HEK293 (cell line): ENCODE measurements around the gene LRRC8E.

Source experiments
- CTCF ChIA-PET: fragments of 350-600 bp; formaldehyde crosslinking; extraction: SDS; loops from one replicate; lab custom pipeline; 2021; ENCODE audit warnings: antibody characterized with exemption; lab: Yijun Ruan, JAX
- POLR2A ChIA-PET: fragments of 300-600 bp; formaldehyde crosslinking; extraction: SDS; loops from one replicate; lab custom pipeline; 2020; ENCODE audit warnings: antibody characterized with exemption, inconsistent platforms; lab: Yijun Ruan, JAX
- H3K27ac ChIP-seq: fragments of 200-500 bp; sonication (Bioruptor generic); 2 replicates; pipeline ENCODE4 v1.5.1; 2014; ENCODE audit warnings: low read depth, low read length, control low read depth, inconsistent platforms; ENCODE audit errors: extremely low read depth
- H3K36me3 ChIP-seq, 2 experiments: fragments of 200-500 bp in 1 of 2; sonication (Bioruptor generic) in 1 of 2; 1 replicate in 1 of 2; 2 replicates in 1 of 2; pipeline ENCODE4 v1.5.1; 2014 to 2017; ENCODE audit warnings: inconsistent platforms in 2 of 2, low read length in 2 of 2; ENCODE audit not compliant: control insufficient read depth in 2 of 2, insufficient read depth in 1 of 2
- H3K4me1 ChIP-seq: fragments of 200-500 bp; sonication (Bioruptor generic); 2 replicates; pipeline ENCODE4 v1.5.1; 2014; ENCODE audit warnings: mild to moderate bottlenecking, low read length, inconsistent platforms; ENCODE audit not compliant: control insufficient read depth, insufficient read depth
- H3K4me3 ChIP-seq: 2 replicates; pipeline ENCODE4 v1.5.1; 2011; ENCODE audit warnings: low read depth, mild to moderate bottlenecking, control low read depth, low read length, moderate library complexity
- H3K9me3 ChIP-seq: fragments of 200-500 bp; sonication (Bioruptor generic); 2 replicates; pipeline ENCODE4 v1.5.1; 2014; ENCODE audit warnings: low read depth, low read length, inconsistent platforms; ENCODE audit not compliant: control insufficient read depth, insufficient read depth
- GFI1B ChIP-seq: fragments of 450-650 bp; formaldehyde crosslinking; IDR thresholded peaks from 2 replicates; pipeline ENCODE4 v1.5.1; 2016; ENCODE audit warnings: missing biosample characterization, missing genetic modification characterization
- KLF9 ChIP-seq: fragments of 450-650 bp; formaldehyde crosslinking; IDR thresholded peaks from 2 replicates; pipeline ENCODE4 v1.5.1; 2016; ENCODE audit warnings: missing biosample characterization, missing genetic modification characterization, low read depth
- MYNN ChIP-seq: fragments of 450-650 bp; formaldehyde crosslinking; IDR thresholded peaks from 2 replicates; pipeline ENCODE4 v1.5.1; 2016; ENCODE audit warnings: missing biosample characterization, missing genetic modification characterization, borderline replicate concordance
- REPIN1 ChIP-seq: fragments of 450-650 bp; formaldehyde crosslinking; IDR thresholded peaks from 2 replicates; pipeline ENCODE4 v1.5.1; 2017; ENCODE audit warnings: missing biosample characterization, missing genetic modification characterization, low read depth
- TRIM28 ChIP-seq: IDR thresholded peaks from 2 replicates; pipeline ENCODE4 v1.6.1; 2011; ENCODE audit warnings: low read length, control low read depth, borderline replicate concordance
- WT1 ChIP-seq: fragments of 450-650 bp; formaldehyde crosslinking; IDR thresholded peaks from 2 replicates; pipeline ENCODE4 v1.5.1; 2016; ENCODE audit warnings: missing biosample characterization, missing genetic modification characterization
- ZBTB26 ChIP-seq: fragments of 450-650 bp; formaldehyde crosslinking; optimal IDR thresholded peaks from 2 replicates; pipeline ENCODE3; 2016; ENCODE audit warnings: missing biosample characterization, mild to moderate bottlenecking, missing genetic modification characterization
- ZBTB48 ChIP-seq: fragments of 450-650 bp; formaldehyde crosslinking; IDR thresholded peaks from 2 replicates; pipeline ENCODE4 v1.5.1; 2016; ENCODE audit warnings: missing biosample characterization, missing genetic modification characterization
- ZBTB7A ChIP-seq: fragments of 450-650 bp; formaldehyde crosslinking; IDR thresholded peaks from 2 replicates; pipeline ENCODE4 v1.5.1; 2016; ENCODE audit warnings: low read depth, missing biosample characterization, missing genetic modification characterization
- ZNF174 ChIP-seq: fragments of 450-650 bp; formaldehyde crosslinking; IDR thresholded peaks from 2 replicates; pipeline ENCODE4 v1.5.0; 2017; ENCODE audit warnings: missing biosample characterization, mild to moderate bottlenecking, missing genetic modification characterization
- ZNF19 ChIP-seq: fragments of 450-650 bp; formaldehyde crosslinking; IDR thresholded peaks from 2 replicates; pipeline ENCODE4; 2016; ENCODE audit warnings: missing biosample characterization, missing genetic modification characterization, low read depth
- ZNF214 ChIP-seq: fragments of 450-650 bp; formaldehyde crosslinking; IDR thresholded peaks from 2 replicates; pipeline ENCODE4 v1.5.1; 2017; ENCODE audit warnings: missing biosample characterization, mild to moderate bottlenecking, missing genetic modification characterization, borderline replicate concordance
- ZNF311 ChIP-seq: fragments of 450-650 bp; formaldehyde crosslinking; IDR thresholded peaks from 2 replicates; pipeline ENCODE4 v1.5.1; 2017; ENCODE audit warnings: missing biosample characterization, missing genetic modification characterization, borderline replicate concordance
- ZNF416 ChIP-seq: fragments of 450-650 bp; formaldehyde crosslinking; IDR thresholded peaks from 2 replicates; pipeline ENCODE4 v1.5.1; 2016; ENCODE audit warnings: missing biosample characterization, missing genetic modification characterization
- ZNF423 ChIP-seq: fragments of 450-650 bp; formaldehyde crosslinking; IDR thresholded peaks from 2 replicates; pipeline ENCODE4 v1.5.1; 2016; ENCODE audit warnings: missing biosample characterization, missing genetic modification characterization
- ZNF548 ChIP-seq: fragments of 450-650 bp; formaldehyde crosslinking; IDR thresholded peaks from 2 replicates; pipeline ENCODE4 v1.5.1; 2016; ENCODE audit warnings: missing biosample characterization, missing genetic modification characterization
- ZNF555 ChIP-seq: fragments of 450-650 bp; formaldehyde crosslinking; conservative IDR thresholded peaks from 2 replicates; pipeline ENCODE4 v1.5.1; 2017; ENCODE audit warnings: missing biosample characterization, mild to moderate bottlenecking, missing genetic modification characterization, inconsistent platforms
- ZNF610 ChIP-seq: fragments of 450-650 bp; formaldehyde crosslinking; IDR thresholded peaks from 2 replicates; pipeline ENCODE4 v1.5.1; 2016; ENCODE audit warnings: missing biosample characterization, missing genetic modification characterization, borderline replicate concordance
- ZNF629 ChIP-seq: fragments of 450-650 bp; formaldehyde crosslinking; IDR thresholded peaks from 2 replicates; pipeline ENCODE4 v1.5.1; 2017; ENCODE audit warnings: missing biosample characterization, missing genetic modification characterization
- ZSCAN30 ChIP-seq: fragments of 450-650 bp; IDR thresholded peaks from 2 replicates; pipeline ENCODE4 v1.5.1; 2018; ENCODE audit warnings: missing biosample characterization, mild to moderate bottlenecking, missing genetic modification characterization, moderate library complexity
- TF ChIP-seq, protein P1 (sequence below): fragments of 450-650 bp; formaldehyde crosslinking; IDR thresholded peaks from 2 replicates; pipeline ENCODE4 v1.5.1; 2016; ENCODE audit warnings: missing biosample characterization, missing genetic modification characterization
- TF ChIP-seq, protein P2 (sequence below): fragments of 450-650 bp; formaldehyde crosslinking; IDR thresholded peaks from 2 replicates; pipeline ENCODE4 v1.5.1; 2016; ENCODE audit warnings: missing biosample characterization, missing genetic modification characterization
- TF ChIP-seq, protein P3 (sequence below): fragments of 450-650 bp; formaldehyde crosslinking; IDR thresholded peaks from 2 replicates; pipeline ENCODE4 v1.5.1; 2016; ENCODE audit warnings: missing biosample characterization, missing genetic modification characterization
- TF ChIP-seq, protein P4 (sequence below): fragments of 450-650 bp; formaldehyde crosslinking; IDR thresholded peaks from 2 replicates; pipeline ENCODE4 v1.5.1; 2017; ENCODE audit warnings: missing biosample characterization, missing genetic modification characterization

The LRRC8E gene

GRCh38 chr19:7848779-7849457, 39.4 kb upstream of the LRRC8E start:
- H3K27ac ChIP-seq, result no peak overlapping the region
- no peaks in the 10 kb centered on the region for H3K36me3 ChIP-seq
- POLR2A ChIA-PET, result no interaction called here
- H3K4me3 ChIP-seq, result no peak overlapping the region
- H3K4me1 ChIP-seq, result no peaks in the 10 kb centered on the region; the same call in 1 of the 2 replicates
- TF ChIP-seq ZSCAN30, result no peak
- TF ChIP-seq ZBTB7A (tag by site-specific recombination), result no peak
- TF ChIP-seq, protein P1, sequence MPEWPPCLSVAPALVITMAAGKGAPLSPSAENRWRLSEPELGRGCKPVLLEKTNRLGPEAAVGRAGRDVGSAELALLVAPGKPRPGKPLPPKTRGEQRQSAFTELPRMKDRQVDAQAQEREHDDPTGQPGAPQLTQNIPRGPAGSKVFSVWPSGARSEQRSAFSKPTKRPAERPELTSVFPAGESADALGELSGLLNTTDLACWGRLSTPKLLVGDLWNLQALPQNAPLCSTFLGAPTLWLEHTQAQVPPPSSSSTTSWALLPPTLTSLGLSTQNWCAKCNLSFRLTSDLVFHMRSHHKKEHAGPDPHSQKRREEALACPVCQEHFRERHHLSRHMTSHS (tag by site-specific recombination), result no peak
- TF ChIP-seq ZNF555 (tag by site-specific recombination), result no peak
- TF ChIP-seq, protein P2, sequence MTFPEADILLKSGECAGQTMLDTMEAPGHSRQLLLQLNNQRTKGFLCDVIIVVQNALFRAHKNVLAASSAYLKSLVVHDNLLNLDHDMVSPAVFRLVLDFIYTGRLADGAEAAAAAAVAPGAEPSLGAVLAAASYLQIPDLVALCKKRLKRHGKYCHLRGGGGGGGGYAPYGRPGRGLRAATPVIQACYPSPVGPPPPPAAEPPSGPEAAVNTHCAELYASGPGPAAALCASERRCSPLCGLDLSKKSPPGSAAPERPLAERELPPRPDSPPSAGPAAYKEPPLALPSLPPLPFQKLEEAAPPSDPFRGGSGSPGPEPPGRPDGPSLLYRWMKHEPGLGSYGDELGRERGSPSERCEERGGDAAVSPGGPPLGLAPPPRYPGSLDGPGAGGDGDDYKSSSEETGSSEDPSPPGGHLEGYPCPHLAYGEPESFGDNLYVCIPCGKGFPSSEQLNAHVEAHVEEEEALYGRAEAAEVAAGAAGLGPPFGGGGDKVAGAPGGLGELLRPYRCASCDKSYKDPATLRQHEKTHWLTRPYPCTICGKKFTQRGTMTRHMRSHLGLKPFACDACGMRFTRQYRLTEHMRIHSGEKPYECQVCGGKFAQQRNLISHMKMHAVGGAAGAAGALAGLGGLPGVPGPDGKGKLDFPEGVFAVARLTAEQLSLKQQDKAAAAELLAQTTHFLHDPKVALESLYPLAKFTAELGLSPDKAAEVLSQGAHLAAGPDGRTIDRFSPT, result no peak
- no peak for TF ChIP-seq REPIN1
- no peak for TF ChIP-seq ZNF416 (tag by site-specific recombination)
- TF ChIP-seq, protein P3, sequence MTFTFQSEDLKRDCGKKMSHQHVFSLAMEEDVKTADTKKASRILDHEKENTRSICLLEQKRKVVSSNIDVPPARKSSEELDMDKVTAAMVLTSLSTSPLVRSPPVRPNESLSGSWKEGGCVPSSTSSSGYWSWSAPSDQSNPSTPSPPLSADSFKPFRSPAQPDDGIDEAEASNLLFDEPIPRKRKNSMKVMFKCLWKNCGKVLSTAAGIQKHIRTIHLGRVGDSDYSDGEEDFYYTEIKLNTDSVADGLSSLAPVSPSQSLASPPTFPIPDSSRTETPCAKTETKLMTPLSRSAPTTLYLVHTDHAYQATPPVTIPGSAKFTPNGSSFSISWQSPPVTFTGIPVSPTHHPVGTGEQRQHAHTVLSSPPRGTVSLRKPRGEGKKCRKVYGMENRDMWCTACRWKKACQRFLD (tag by site-specific recombination), result no peak
- no peak for TF ChIP-seq ZNF174 (tag by site-specific recombination)
- TF ChIP-seq, all 188 proteins: peak for 0
- no peaks in the 10 kb centered on the region for H3K9me3 ChIP-seq
- CTCF ChIA-PET, result interaction anchor here (0.6 to 1.0 kb wide), 6 partner anchors 10 to 265 kb away, joined by 3 to 4 read pairs (median 3); partner anchors contain the start of gene TIMM44

DNA sequence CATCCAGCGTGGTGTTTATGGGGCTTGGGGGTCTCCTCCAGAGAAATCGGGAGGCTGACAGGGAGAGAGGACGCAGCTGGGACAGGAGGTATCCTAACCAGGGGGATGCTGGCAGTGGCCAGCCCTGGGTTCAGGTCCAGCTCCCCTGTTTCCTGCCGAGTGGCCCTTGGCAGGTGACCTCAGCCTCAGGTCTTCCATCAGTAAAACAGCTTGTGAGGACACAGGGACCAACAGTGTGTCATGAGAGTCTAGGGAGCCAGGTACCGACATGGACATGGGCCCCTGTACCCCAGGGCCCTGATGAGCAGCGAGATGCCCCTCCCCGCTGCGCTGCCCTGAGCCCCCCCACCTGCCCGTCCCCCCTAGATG, 38.7 kb upstream of the LRRC8E start:
- POLR2A ChIA-PET, result no interaction called here
- no peak overlapping the region for H3K4me3 ChIP-seq
- TF ChIP-seq ZNF19 (no peak), TRIM28 (no peak), ZNF311 (tag by site-specific recombination) (no peak), ZNF548 (tag by site-specific recombination) (no peak), ZNF610 (tag by site-specific recombination) (no peak), WT1 (tag by site-specific recombination) (no peak), ZNF423 (no peak), ZSCAN30 (no peak), ZNF214 (tag by site-specific recombination) (no peak), ZNF629 (no peak), MYNN (tag by site-specific recombination) (no peak), KLF9 (tag by site-specific recombination) (no peak), ZBTB26 (tag by site-specific recombination) (no peak), REPIN1 (no peak), GFI1B (tag by site-specific recombination) (no peak), ZBTB48 (tag by site-specific recombination) (no peak)
- TF ChIP-seq, protein P1 (tag by site-specific recombination), result no peak
- TF ChIP-seq, protein P4, sequence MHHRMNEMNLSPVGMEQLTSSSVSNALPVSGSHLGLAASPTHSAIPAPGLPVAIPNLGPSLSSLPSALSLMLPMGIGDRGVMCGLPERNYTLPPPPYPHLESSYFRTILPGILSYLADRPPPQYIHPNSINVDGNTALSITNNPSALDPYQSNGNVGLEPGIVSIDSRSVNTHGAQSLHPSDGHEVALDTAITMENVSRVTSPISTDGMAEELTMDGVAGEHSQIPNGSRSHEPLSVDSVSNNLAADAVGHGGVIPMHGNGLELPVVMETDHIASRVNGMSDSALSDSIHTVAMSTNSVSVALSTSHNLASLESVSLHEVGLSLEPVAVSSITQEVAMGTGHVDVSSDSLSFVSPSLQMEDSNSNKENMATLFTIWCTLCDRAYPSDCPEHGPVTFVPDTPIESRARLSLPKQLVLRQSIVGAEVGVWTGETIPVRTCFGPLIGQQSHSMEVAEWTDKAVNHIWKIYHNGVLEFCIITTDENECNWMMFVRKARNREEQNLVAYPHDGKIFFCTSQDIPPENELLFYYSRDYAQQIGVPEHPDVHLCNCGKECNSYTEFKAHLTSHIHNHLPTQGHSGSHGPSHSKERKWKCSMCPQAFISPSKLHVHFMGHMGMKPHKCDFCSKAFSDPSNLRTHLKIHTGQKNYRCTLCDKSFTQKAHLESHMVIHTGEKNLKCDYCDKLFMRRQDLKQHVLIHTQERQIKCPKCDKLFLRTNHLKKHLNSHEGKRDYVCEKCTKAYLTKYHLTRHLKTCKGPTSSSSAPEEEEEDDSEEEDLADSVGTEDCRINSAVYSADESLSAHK, result no peak
- TF ChIP-seq, all 188 proteins: peak for 0
- no peaks in the 10 kb centered on the region for H3K9me3 ChIP-seq
- H3K4me1 ChIP-seq, result no peaks in the 10 kb centered on the region; the same call in 1 of the 2 replicates
- CTCF ChIA-PET, result interaction anchor here (0.6 kb wide), 1 partner anchor 50 kb away, joined by 4 read pairs; no protein-coding TSS in a partner anchor
- no peak overlapping the region for H3K27ac ChIP-seq
- no peaks in the 10 kb centered on the region for H3K36me3 ChIP-seq
